HG02798 (cell line): ENCODE results near the gene DCTN4.

Experiments used
- ATAC-seq: cut with Tn5 transposase; IDR thresholded peaks from one replicate; pipeline ENCODE4 v1.9.1; 2021; ENCODE audit warnings: mild to moderate bottlenecking; ENCODE audit not compliant: unreplicated experiment, poor library complexity

The DCTN4 gene

GRCh38 chr5:150672884-150673275 is 85.9 kb downstream of the DCTN4 start:
- no peak for ATAC-seq

GRCh38 chr5:150672237-150672883 is 86.5 kb downstream of the DCTN4 start:
- ATAC-seq, result peak; percentile 40

- ATAC-seq, result peak; percentile 16
Measured at GRCh38 chr5:150671509-150672236, 87.1 kb downstream of the DCTN4 start.

- no peak for ATAC-seq
Measured at GRCh38 chr5:150670948-150671310, 87.9 kb downstream of the DCTN4 start.

- ATAC-seq, result no peak
Measured at GRCh38 chr5:150670275-150670947, 88.4 kb downstream of the DCTN4 start.

GRCh38 chr5:150665044-150665443 is 93.8 kb downstream of the DCTN4 start:
- no peak for ATAC-seq

GRCh38 chr5:150663936-150664335 is 94.9 kb downstream of the DCTN4 start:
- no peak for ATAC-seq

GRCh38 chr5:150662731-150663516 is 95.9 kb downstream of the DCTN4 start:
- ATAC-seq, result no peak

GRCh38 chr5:150661821-150662596 is 96.8 kb downstream of the DCTN4 start:
- no peak for ATAC-seq

GRCh38 chr5:150661086-150661485 is 97.7 kb downstream of the DCTN4 start, which contains the start of gene MYOZ3:
MYOZ3 (plus strand) TSS chr5:150661251; CDS start chr5:150662942, 1,691 bp downstream.
- ATAC-seq, result no peak

GRCh38 chr5:150660108-150660831 is 98.5 kb downstream of the DCTN4 start:
- no peak for ATAC-seq

- ATAC-seq, result no peak
Measured at GRCh38 chr5:150659360-150660107, 99.3 kb downstream of the DCTN4 start.

- no peak for ATAC-seq
Measured at GRCh38 chr5:150658699-150659265, 100.0 kb downstream of the DCTN4 start.
